ENCODE results near the gene HGF. TPM values are rescaled to one million over a fixed set of nuclear protein-coding genes. Genes with fewer than 3 reads are reported as not detected.

Gene HGF
- total and polyA plus RNA-seq, 2 of the 8 experiments (the other 6 are each of a cell fraction or from before 2014, with no cell fraction given) = 0.05 to 0.60 TPM

- no peak for TF ChIP-seq EP300 (IDR thresholded peaks at IDR 0.05; ENCODE audit: borderline replicate concordance in 1 of 2, low read depth in 2 of 2, low read length in 2 of 2)
Observed at GRCh38 chr7:81714306-81714705, 55.5 kb downstream of the HGF start (continued).
